ENCODE data around the gene MARF1. TPM values are rescaled to one million over a fixed set of nuclear protein-coding genes. Genes with fewer than 3 reads are reported as not detected.

MARF1 gene
- total RNA-seq, 4 donors from 2014 or later: 50.7 to 55.5 (median 53.1) TPM

GRCh38 chr16:15616012-15616411 is 26.9 kb downstream of the MARF1 start:
- WGBS, 2 donors: 92 to 98% methylated on average over 4 of the region's 4 CpGs
- intact Hi-C loops (cut with DNase I): no loop called here
- TF ChIP-seq, protein P1, sequence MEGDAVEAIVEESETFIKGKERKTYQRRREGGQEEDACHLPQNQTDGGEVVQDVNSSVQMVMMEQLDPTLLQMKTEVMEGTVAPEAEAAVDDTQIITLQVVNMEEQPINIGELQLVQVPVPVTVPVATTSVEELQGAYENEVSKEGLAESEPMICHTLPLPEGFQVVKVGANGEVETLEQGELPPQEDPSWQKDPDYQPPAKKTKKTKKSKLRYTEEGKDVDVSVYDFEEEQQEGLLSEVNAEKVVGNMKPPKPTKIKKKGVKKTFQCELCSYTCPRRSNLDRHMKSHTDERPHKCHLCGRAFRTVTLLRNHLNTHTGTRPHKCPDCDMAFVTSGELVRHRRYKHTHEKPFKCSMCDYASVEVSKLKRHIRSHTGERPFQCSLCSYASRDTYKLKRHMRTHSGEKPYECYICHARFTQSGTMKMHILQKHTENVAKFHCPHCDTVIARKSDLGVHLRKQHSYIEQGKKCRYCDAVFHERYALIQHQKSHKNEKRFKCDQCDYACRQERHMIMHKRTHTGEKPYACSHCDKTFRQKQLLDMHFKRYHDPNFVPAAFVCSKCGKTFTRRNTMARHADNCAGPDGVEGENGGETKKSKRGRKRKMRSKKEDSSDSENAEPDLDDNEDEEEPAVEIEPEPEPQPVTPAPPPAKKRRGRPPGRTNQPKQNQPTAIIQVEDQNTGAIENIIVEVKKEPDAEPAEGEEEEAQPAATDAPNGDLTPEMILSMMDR (IDR thresholded peaks at IDR 0.05): no peak
- TF ChIP-seq POLR2A (IDR thresholded peaks at IDR 0.05): no peak
- peaks cover 68 to 81% of the 10 kb centered on the region in 2 donors for H3K36me3 ChIP-seq
- no peak overlapping the region for H3K27ac ChIP-seq
- H3K4me3 ChIP-seq (replicated peaks in 1 of 3): no peak overlapping the region
- no peak for DNase-seq
- no peaks in the 10 kb centered on the region for H3K9me3 ChIP-seq
- H3K27me3 ChIP-seq: no peaks in the 10 kb centered on the region
- H3K4me1 ChIP-seq: no peaks in the 10 kb centered on the region

DNA sequence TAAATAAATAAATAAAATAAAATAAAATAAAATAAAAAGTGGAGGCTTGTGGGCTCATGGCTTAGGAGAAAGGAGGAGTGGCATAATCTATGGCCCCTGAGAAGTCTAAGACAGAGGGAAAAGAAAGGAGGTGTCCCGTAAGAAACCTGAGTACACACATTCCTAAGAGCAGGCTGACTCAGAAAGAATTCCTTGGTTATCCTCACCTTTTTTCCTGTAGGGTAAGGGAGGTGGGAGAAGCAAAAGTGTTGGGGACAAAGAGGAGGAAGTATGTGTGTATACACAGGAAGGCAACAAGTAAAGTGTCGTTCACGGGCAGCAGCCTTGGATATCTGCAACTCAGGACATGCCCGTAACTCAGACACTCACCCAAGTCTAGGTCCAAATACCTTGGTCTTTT is 29.3 kb downstream of the MARF1 start:
- intact Hi-C loops (cut with DNase I): no loop called here
- 90 to 91% methylated on average over 4 of the region's 4 CpGs for WGBS, 2 donors
- peaks cover 70 to 81% of the 10 kb centered on the region in 2 donors for H3K36me3 ChIP-seq

GRCh38 chr16:15611610-15612009 is 31.3 kb downstream of the MARF1 start:
- H3K4me3 ChIP-seq (replicated peaks in 1 of 3): no peak overlapping the region
- no peaks in the 10 kb centered on the region for H3K9me3 ChIP-seq
- no peaks in the 10 kb centered on the region for H3K27me3 ChIP-seq
- TF ChIP-seq, protein P1 (IDR thresholded peaks at IDR 0.05): no peak
- TF ChIP-seq POLR2A (IDR thresholded peaks at IDR 0.05): no peak
- whole genome bisulfite sequencing, 2 donors: 92 to 96% methylated on average over 7 of the region's 7 CpGs
- intact Hi-C loops (cut with DNase I): no loop called here
- H3K27ac ChIP-seq: no peak overlapping the region
- no peaks in the 10 kb centered on the region for H3K4me1 ChIP-seq
- peaks cover 67 to 79% of the 10 kb centered on the region in 2 donors for H3K36me3 ChIP-seq
- DNase-seq: no peak

More for the DNA sequence above, 29.3 kb downstream of the MARF1 start:
- TF ChIP-seq POLR2A (IDR thresholded peaks at IDR 0.05): no peak
- TF ChIP-seq, protein P1 (IDR thresholded peaks at IDR 0.05): no peak
- Histone ChIP-seq H3K4me1 (no peaks in the 10 kb centered on the region), H3K27me3 (no peaks in the 10 kb centered on the region), H3K9me3 (no peaks in the 10 kb centered on the region), H3K4me3 (replicated peaks in 1 of 3) (no peak overlapping the region), H3K27ac (no peak overlapping the region)
- no peak for DNase-seq

DNA sequence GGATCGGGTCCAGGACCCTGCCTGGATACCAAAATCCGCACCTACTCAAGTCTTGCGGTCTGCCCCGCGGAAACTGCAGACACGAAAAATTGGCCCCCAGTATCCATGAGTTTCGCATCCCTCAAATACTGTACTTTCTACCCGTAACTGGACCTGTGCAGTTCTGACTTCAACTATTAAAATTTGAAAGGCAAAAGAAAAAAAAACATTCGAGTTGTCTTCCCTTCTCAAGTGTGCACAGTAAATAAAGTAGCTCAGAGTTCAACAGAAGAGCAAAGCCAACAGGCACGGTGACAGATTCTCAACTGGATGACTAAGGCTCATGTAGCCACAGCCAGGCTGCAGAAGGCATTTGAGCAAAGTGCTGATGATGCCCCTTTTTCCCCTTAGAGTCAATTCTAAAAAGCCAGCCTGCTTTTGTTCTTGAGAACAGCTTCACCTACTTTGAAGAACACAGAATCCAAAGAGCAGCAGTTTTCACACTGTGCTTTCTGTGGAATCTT is 32.5 kb downstream of the MARF1 start:
- Histone ChIP-seq H3K27ac (no peak overlapping the region), H3K4me3 (replicated peaks in 1 of 3) (no peak overlapping the region), H3K36me3 (peaks cover 63 to 72% of the 10 kb centered on the region in 2 donors), H3K9me3 (no peaks in the 10 kb centered on the region), H3K27me3 (no peaks in the 10 kb centered on the region), H3K4me1 (no peaks in the 10 kb centered on the region)
- intact Hi-C loops (cut with DNase I): no loop called here
- no peak for TF ChIP-seq POLR2A (IDR thresholded peaks at IDR 0.05)
- TF ChIP-seq, protein P1 (IDR thresholded peaks at IDR 0.05): no peak
- WGBS, 2 donors: 91 to 95% methylated on average over 10 of the region's 10 CpGs
- no peak for DNase-seq

- no peaks in the 10 kb centered on the region for H3K4me1 ChIP-seq
- DNase-seq: no peak
- H3K4me3 ChIP-seq (replicated peaks in 1 of 3): no peak overlapping the region
- H3K9me3 ChIP-seq: no peaks in the 10 kb centered on the region
- H3K27ac ChIP-seq: no peak overlapping the region
- H3K27me3 ChIP-seq: no peaks in the 10 kb centered on the region
- no peak for TF ChIP-seq POLR2A (IDR thresholded peaks at IDR 0.05)
- TF ChIP-seq, protein P1 (IDR thresholded peaks at IDR 0.05): no peak
- intact Hi-C loops (cut with DNase I): no loop called here
- 92 to 95% methylated on average over 6 of the region's 6 CpGs for WGBS, 2 donors
- H3K36me3 ChIP-seq: peaks cover 66% of the 10 kb centered on the region in 2 donors
These were observed 33.7 kb downstream of the MARF1 start for GRCh38 chr16:15609286-15609649.

Measured in thyroid gland (tissue), 4 donors.